Loucy (cell line): ENCODE results near the gene NUAK2.

Source experiments
- H2AFZ ChIP-seq: fragments of 200-600 bp; sonication (generic); 2 replicates; pipeline ENCODE4 v1.6.0; 2016; ENCODE audit warnings: antibody characterized with exemption, mild to moderate bottlenecking, low read length, moderate library complexity
- H3F3A ChIP-seq: fragments of 200-600 bp; 2 replicates; pipeline ENCODE4 v1.6.0; 2016; ENCODE audit warnings: antibody characterized with exemption, low read depth, mild to moderate bottlenecking
- H3K27me3 ChIP-seq: fragments of 200-600 bp; sonication (generic); 2 replicates; pipeline ENCODE4 v1.6.1; 2014; ENCODE audit warnings: low read length, mild to moderate bottlenecking; ENCODE audit not compliant: insufficient read depth, poor library complexity, severe bottlenecking
- H3K36me3 ChIP-seq: fragments of 200-600 bp; sonication (generic); 2 replicates; pipeline ENCODE4 v1.6.1; 2016; ENCODE audit warnings: low read length; ENCODE audit not compliant: insufficient read depth
- H3K4me1 ChIP-seq: fragments of 200-600 bp; sonication (generic); 2 replicates; pipeline ENCODE4 v1.5.1; 2014; ENCODE audit warnings: low read length, mild to moderate bottlenecking; ENCODE audit not compliant: insufficient read depth, poor library complexity, severe bottlenecking
- H3K4me2 ChIP-seq: fragments of 200-600 bp; sonication (generic); 2 replicates; pipeline ENCODE4 v1.6.0; 2014; ENCODE audit warnings: antibody characterized with exemption, low read length, low read depth, mild to moderate bottlenecking; ENCODE audit not compliant: poor library complexity, severe bottlenecking
- H3K4me3 ChIP-seq: fragments of 200-600 bp; sonication (generic); 2 replicates; pipeline ENCODE4 v1.5.1; 2014; ENCODE audit warnings: low read length, mild to moderate bottlenecking, mixed read lengths; ENCODE audit not compliant: poor library complexity, severe bottlenecking
- H3K79me2 ChIP-seq: fragments of 200-600 bp; sonication (generic); 2 replicates; pipeline ENCODE4 v1.6.1; 2014; ENCODE audit warnings: low read length; ENCODE audit not compliant: insufficient read depth
- H3K9ac ChIP-seq: fragments of 200-600 bp; sonication (generic); 2 replicates; pipeline ENCODE4 v1.6.0; 2014; ENCODE audit warnings: mild to moderate bottlenecking, low read depth, low read length, moderate library complexity; ENCODE audit not compliant: poor library complexity, severe bottlenecking
- H3K9me2 ChIP-seq: fragments of 200-600 bp; sonication (generic); replicated peaks from 2 replicates; pipeline ENCODE4 v1.6.1; 2016; ENCODE audit warnings: low read depth, low read length, mixed read lengths
- H3K9me3 ChIP-seq: fragments of 200-600 bp; sonication (generic); 2 replicates; pipeline ENCODE4 v1.6.1; 2014; ENCODE audit warnings: mild to moderate bottlenecking, antibody characterized with exemption, low read length, low read depth; ENCODE audit not compliant: insufficient read depth
- H4K20me1 ChIP-seq: fragments of 200-600 bp; sonication (generic); 2 replicates; pipeline ENCODE4 v1.6.0; 2014; ENCODE audit warnings: antibody characterized with exemption, low read length, mild to moderate bottlenecking; ENCODE audit not compliant: insufficient read depth, poor library complexity, severe bottlenecking
- EZH2phosphoT487 ChIP-seq: fragments of 200-600 bp; IDR thresholded peaks from 2 replicates; pipeline ENCODE4 v1.6.1; 2018; ENCODE audit warnings: antibody characterized with exemption, mild to moderate bottlenecking, moderate library complexity, borderline replicate concordance
- TF ChIP-seq, protein P1 (sequence below): fragments of 200-600 bp; sonication (generic); conservative IDR thresholded peaks from 2 replicates; pipeline ENCODE4 v1.5.1; 2014; ENCODE audit warnings: mild to moderate bottlenecking, antibody characterized with exemption, low read length

Gene NUAK2

GRCh38 chr1:205346956-205347574 is 25.5 kb upstream of the NUAK2 start:
- H3K36me3 ChIP-seq, result no peaks in the 10 kb centered on the region
- no peak overlapping the region for H3K4me2 ChIP-seq
- TF ChIP-seq, protein P1, sequence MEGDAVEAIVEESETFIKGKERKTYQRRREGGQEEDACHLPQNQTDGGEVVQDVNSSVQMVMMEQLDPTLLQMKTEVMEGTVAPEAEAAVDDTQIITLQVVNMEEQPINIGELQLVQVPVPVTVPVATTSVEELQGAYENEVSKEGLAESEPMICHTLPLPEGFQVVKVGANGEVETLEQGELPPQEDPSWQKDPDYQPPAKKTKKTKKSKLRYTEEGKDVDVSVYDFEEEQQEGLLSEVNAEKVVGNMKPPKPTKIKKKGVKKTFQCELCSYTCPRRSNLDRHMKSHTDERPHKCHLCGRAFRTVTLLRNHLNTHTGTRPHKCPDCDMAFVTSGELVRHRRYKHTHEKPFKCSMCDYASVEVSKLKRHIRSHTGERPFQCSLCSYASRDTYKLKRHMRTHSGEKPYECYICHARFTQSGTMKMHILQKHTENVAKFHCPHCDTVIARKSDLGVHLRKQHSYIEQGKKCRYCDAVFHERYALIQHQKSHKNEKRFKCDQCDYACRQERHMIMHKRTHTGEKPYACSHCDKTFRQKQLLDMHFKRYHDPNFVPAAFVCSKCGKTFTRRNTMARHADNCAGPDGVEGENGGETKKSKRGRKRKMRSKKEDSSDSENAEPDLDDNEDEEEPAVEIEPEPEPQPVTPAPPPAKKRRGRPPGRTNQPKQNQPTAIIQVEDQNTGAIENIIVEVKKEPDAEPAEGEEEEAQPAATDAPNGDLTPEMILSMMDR, result no peak
- TF ChIP-seq EZH2phosphoT487, result no peak
- no peaks in the 10 kb centered on the region for H3K9me3 ChIP-seq
- no peaks in the 10 kb centered on the region for H4K20me1 ChIP-seq
- no peak overlapping the region for H3K4me3 ChIP-seq
- H3K9me2 ChIP-seq, result no peaks in the 10 kb centered on the region
- no peak overlapping the region for H3K9ac ChIP-seq
- H3F3A ChIP-seq, result no peaks in the 10 kb centered on the region
- H3K4me1 ChIP-seq, result peaks cover 4% of the 10 kb centered on the region
- H3K27me3 ChIP-seq, result no peaks in the 10 kb centered on the region
- no peaks in the 10 kb centered on the region for H3K79me2 ChIP-seq
- no peak overlapping the region for H2AFZ ChIP-seq

GRCh38 chr1:205345761-205346160 is 24.2 kb upstream of the NUAK2 start:
- Histone ChIP-seq H2AFZ (no peak overlapping the region), H3K9me2 (no peaks in the 10 kb centered on the region), H3K4me2 (no peak overlapping the region), H4K20me1 (no peaks in the 10 kb centered on the region), H3K36me3 (no peaks in the 10 kb centered on the region), H3K4me3 (no peak overlapping the region), H3K9me3 (no peaks in the 10 kb centered on the region), H3K9ac (no peak overlapping the region), H3K79me2 (no peaks in the 10 kb centered on the region), H3K27me3 (no peaks in the 10 kb centered on the region), H3F3A (no peaks in the 10 kb centered on the region), H3K4me1 (peaks cover 4% of the 10 kb centered on the region)
- TF ChIP-seq EZH2phosphoT487, result no peak
- TF ChIP-seq, protein P1, result no peak

- no peaks in the 10 kb centered on the region for H3K9me2 ChIP-seq
- H3F3A ChIP-seq, result no peaks in the 10 kb centered on the region
- H3K4me2 ChIP-seq, result no peak overlapping the region
- no peaks in the 10 kb centered on the region for H3K9me3 ChIP-seq
- no peak overlapping the region for H3K4me3 ChIP-seq
- TF ChIP-seq, protein P1, result no peak
- no peak for TF ChIP-seq EZH2phosphoT487
- peaks cover 2% of the 10 kb centered on the region for H3K4me1 ChIP-seq
- no peaks in the 10 kb centered on the region for H3K27me3 ChIP-seq
- no peaks in the 10 kb centered on the region for H3K36me3 ChIP-seq
- H2AFZ ChIP-seq, result no peak overlapping the region
- no peaks in the 10 kb centered on the region for H4K20me1 ChIP-seq
- H3K79me2 ChIP-seq, result no peaks in the 10 kb centered on the region
- no peak overlapping the region for H3K9ac ChIP-seq
Measured at GRCh38 chr1:205344066-205344928, 22.8 kb upstream of the NUAK2 start.
